DMS153 treated with DMSO at 0.1 percent for 48 hours (cell line): ENCODE measurements around the gene TRABD2B.

ENCODE experiments used
- DNase-seq: peaks from one replicate; lab custom pipeline; 2025; ENCODE audit not compliant: unreplicated experiment; lab: John Stamatoyannopoulos, UW

TRABD2B gene

DNA sequence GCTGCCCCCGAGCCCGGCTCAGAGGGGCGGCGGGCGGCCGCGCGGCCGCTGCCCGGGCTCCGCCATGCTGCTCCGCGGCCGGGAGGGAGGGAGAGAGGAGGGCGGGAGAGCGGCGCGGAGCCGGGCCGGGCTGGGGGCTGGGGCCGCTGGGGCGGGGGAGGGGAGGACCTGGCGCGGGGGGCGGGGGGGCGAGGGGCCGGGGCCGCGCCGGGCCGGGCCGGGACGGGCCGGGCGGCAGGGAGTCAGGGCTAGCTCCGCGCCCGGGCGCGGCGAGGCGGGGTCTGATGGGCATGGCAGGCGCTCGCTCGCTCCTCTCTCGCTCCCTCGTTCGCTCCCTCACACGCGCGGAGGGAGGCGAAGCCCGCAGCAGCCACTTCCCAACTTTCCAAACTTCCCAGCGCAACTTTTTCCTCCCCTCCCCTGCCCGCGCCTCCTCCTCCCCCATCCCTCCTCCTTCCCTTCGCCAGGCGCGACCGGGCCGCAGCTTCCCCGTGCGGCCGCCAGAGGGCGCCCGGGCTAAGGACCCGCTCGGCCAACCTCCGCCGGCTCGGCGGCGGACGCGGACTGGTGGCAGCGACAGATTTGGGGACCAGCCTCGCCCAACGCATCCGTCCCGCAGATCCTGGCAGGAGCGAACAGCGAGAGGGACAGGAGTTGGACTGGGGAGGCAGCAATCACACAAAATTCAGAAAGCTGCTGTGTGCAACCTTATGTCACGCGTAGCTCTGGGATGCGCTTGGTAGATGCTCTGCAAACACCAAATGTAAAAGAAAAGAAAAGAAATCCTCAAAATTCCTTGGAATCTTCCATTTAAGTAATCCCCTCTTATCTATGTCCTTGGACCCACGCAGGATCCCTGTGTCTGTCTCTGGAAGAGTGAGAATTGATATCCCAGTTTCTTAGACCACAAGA is at the start of gene TRABD2B:
Gene TRABD2B (minus strand): TSS at position 97 of the 912 bp plus-strand sequence.
- peak; percentile 79 for DNase-seq

DNA sequence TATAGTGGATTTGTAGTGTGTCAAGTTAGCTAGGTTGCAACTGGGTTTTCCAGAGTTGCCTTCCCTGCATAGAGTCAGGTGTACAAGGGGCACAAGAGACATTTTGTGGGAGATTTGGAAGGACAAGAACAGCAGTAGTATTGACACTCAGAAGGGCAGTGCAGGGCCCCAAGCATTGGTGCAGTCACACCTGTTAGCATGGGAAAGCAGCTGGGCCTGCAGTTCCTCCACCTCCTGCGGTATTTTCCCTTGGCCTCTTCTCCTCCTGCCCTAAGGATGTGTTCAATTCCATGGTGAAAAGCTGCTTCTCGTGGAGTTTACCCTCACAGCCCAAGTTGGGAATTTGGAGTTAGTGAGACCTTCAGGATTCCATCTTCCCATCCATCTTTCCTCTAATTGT is 47.1 kb upstream of the TRABD2B start:
- DNase-seq = no peak

DNA sequence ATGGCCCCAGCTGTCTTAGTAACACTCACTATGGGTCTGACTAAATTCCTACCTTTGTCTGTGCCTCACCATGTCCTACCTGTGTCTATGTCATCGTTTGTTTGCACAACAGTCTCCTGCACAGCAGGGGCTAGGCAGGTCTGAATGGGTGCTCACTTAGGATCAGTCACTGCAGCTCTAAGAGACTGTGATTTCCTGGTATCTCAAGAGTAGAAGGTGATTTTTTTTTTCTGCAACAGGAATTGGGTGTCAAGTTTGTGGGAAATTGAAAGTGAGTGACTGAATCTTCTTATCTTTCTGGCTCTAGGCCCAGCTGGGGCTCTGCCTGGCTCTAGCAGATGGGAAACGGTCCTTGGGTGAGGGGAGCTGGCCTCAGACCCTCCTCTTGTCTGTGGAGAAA is 46.4 kb upstream of the TRABD2B start:
- peak; percentile 96 for DNase-seq

DNA sequence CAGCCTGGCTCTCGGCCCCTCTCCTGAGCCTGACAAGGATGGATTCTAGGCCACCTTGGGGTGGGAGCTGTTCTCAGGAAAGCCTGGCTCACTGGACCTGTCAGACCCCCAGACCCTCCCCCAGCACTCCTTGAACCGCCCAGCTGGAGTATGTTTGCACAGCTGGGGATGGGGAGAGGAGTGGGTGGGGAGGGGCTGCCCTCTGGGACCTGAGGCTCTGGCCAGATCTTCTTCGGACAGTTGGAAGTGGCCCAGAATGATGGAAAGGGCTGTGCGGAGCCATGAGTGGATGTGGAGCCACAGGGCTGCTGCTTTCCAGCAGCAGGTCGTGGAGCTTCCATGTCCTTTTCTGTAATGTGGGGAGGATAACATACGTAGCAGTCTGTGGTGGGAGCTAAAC is 43.0 kb upstream of the TRABD2B start:
- no peak for DNase-seq

DNA sequence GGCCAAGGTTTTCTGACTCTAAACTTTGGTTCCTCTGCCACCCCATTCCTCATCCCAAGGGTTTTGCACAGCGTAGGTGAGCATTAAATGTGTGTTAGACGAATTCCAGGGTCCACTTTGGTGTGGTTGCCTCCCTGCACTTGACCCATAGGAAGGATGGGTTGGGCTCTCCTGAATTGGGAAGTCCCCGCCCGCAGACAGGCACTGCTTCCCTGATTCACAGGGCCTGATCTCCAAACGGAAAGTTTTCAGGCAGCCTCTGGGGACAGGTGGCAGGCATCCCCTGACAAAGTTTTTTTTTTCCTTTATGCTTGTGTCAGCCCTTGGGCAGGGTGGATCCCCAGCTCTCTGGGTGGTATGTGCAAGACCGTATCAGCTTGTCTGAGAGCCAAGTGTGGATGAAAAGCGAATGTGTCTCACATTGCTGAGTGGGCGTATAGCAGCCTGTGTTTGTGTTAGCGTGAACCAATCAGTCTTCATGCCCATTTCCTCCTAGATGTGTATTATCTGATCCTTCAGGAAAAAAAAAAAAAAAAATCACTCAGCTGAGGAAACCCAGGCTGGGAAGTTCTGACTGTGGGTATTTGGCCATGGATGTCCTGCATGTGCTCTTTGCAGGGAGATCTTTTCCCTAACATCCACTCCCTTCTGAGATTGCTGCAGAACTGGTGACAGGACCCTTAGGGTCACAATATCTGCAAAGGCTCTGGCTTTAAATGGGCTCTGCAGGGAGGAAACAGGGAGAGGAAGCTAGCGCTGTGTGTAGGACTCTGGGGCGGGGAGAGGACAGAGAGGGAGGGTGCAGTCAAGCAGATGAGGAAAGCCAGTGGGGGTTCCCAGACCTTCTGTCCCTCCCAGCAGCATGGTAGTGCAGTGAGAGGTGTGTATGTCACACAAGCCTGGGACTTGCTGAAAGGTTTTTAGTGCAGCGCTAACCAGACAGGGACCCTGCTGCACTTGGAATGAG is 42.2 kb upstream of the TRABD2B start:
- DNase-seq = no peak

DNA sequence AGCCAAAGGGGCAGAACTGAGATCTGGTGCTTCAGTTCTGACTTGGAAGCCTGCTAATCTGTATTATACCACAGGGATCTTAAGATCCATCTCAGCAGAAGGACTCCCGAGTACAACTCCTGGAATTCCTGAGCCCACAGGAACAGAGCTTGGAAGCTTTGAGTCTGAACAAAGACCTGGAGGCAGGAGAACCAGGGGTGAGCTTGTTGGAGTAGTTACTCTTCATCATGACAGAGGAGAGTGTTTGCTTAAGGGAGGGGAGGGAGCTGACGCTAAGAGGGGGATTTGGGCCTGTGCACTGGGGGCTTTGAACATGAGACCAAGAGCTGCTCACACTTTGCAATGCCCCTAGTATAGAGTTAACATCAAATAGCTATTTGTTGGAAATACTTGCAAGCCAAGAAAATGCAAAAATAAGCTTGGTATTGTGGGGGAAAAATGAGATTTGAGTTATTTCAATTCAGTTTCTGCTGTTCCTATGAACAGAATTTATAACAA is 41.1 kb upstream of the TRABD2B start:
- DNase-seq = no peak

DNA sequence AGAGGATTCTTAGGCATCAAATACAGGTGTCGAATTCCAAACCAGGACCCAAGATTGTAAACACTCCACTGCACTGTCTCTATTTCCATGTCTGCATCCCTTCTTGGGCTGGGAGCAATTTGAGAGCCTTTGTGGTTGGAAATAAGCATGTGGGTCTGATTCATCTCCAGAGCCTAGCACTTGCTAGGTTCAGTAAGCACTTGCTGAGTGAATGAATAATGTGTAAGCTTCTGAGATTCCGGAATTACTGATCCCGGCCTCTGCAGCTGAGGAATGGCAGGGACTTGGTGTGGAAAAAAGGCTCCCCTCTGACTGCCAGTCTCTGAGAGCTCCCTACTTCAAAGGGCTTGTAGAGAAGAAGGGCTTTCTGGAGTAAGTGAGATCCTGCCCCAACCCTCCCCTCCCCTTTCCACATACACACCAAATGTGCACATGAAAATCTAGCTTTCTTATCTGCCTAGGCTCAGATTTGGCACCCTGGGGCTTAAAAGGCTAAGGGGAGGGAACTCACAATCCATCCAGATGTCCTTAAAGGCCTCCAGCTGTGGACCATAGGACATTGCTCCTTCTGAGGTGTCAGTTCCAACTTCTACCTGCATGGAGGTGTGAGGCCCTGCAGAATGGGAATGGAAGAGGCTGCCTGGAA is 39.6 kb upstream of the TRABD2B start:
- no peak for DNase-seq

DNA sequence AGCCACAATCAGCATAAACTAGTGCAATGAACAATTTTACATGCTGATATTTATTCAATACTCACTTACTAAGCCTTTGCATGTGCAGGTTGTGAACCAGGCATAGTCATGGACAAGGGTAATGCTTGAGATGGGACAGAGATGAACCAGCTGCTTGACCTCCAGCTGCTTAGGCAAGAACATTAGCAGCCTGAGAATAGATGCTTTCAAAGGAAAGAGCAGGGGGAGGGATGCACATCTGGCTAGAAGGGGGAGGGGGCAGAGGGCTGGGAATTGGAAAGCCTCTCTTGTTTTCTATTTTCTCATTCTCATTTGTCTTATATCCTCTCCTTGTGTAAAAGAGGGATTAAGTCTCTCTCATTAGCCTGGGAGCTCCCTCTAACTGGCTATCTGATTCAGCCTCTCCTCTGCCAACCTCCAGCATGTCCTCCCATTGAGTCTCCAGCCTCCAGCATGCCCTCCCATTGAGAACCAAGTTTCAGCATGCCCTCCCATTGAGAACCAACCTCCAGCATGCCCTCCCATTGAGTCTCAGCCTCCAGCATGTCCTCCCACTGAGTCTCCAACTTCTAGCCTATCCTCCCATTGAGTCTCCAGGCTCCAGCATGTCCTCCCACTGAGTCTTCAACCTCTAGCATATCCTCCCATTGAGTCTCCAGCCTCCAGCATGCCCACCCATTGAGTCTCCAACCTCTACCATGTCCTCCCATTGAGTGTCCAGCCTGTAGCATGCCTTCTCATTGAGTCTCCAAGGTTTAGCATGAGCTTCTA is 38.4 kb upstream of the TRABD2B start:
- no peak for DNase-seq

DNA sequence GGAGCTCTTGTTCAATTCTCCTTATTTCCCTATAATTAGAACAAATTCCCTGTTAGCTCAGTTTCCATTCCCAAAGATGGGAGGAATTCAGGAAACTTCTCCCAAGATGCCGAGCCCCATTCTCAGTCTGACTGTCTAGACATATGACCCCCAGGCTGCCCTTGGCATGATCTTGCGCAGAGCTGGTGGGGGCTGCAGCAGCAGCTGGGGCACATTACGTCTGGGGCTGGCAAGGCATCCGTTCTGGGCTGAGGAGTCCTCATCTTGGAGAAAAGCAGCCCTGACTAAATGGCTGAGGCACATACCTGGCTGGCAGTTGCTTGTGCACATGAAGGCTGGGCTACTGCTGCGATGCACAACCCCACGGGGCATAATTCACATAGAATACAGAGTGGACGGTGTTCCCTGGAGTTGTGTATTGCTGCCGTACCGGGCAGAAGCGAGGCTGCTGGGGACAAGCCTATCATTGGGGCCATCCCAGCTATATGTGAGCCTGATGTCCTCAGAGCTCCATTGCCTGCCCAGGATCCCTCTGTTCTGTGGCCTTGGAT is 36.4 kb upstream of the TRABD2B start:
- no peak for DNase-seq

DNA sequence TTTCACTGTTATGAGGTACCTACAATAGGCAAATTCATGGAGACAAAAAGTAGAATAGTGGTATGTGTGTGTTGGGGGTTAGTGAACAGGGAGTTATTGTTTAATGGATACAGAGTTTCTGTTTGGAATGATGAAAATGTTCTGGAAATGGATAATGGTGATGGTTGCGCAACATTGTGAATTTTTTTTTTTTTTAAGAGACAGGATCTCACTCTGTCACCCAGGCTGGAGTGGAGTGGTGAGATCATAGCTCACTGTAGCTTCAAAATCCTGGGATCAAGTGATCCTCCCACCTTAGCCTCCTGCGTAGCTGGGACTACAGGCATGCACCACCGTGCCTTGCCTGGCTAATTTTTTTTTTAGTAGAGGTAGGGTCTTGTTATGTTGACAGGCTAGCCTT is 34.5 kb upstream of the TRABD2B start:
- no peak for DNase-seq

DNA sequence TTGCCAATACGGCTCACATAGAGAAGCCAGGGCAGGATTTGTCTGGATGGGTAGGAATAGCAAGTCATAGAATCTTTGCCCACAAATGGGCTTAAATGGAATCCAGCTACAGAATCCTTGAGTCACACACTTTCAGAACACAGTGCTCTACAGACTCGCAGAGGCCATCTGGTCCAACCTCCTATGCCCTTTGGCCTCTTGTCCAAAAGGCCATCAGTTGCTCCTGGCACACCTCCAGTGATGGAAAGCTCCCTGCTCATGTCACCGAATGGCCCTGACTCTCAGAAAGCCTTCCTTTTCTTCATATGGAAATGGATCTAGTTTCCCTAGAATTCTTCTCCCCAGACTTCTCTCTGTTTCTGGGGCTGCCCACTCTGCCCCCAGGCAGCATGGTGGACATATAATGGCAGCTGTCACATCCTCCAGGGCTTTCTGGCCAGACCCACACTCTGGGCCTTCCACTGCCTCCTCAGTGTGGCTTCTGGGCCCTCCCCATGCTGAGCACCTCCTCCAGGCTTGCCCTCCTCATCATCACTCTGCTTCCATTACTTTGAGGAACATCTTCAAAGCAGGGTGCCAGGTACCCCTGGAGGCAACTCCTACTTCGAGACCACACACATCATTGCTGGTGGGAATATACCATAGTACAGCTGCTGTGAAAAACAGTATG is 33.6 kb upstream of the TRABD2B start:
- no peak for DNase-seq

DNA sequence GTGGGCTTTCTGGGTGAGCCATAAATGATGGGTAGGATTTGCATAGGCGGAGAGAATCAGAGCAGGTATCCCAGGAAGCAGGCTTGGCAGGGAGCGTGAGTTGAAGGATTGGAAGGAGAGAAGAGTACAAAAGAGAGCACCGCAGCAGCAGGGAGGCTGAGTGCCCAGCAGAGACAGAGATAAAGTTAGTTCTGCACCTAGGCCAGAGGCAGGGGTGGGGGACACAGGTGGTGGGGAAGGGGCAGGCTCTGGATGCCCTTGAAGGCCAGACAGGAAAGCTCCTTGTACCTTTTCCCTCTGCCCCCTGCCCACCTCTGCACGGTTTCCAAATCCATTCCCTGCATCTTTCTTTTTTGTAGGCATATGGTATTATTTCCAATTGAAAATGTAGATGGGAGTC is 33.0 kb upstream of the TRABD2B start:
- DNase-seq = no peak

DNA sequence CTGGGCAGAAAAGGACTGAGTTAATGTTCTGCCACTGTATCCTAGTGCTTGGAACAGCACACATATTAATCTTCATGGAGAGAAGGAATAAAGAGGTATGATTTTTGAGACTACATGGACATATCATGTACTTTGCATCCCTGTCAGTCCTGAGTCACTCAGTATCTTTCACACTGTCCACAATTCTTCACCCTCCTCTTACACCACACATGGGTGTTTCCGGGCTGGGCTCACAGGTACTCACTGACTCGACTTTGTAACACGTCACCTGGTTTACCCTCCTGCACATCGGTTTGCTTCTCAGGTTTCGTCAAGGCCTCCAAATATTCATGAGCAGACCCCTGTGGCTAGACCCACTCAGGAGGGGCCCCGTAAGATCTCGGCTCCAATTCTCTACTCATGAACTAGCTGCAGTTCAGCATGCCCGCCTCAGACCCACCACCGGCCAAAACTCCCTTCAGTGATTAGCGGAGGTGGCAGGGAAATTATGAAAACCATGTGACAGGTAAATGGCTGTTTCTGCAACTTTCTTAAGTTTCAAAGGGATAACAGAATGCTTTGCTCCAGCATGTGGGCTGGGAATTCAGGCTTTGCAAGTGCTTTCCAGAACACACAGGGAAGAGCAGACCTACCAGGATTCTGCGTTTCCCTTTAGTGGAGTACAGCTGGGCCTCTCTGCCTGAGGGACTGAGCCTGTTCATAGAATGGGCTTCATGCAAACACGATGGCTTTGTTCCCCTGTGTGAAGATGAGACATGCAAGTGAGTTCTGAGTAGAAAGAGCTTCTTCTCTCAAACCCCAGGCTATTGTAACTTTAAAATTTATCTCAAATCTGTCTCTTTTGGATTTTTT is 31.3 kb upstream of the TRABD2B start:
- no peak for DNase-seq

DNA sequence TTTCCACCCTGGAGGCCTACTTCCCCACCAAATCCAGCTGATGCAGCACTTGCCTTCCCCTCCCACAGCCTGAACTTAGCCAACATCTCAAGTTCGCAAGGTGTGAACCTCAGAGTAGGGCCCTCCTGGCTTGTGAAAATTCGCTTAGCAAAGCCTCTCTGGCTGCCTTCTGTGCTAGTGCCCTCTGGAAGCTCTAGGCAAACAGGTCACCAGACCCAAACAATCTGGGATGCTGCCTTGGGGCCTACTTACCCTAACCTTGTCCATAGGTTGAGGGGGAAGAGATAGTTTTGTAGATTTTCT is 30.3 kb upstream of the TRABD2B start:
- no peak for DNase-seq

DNA sequence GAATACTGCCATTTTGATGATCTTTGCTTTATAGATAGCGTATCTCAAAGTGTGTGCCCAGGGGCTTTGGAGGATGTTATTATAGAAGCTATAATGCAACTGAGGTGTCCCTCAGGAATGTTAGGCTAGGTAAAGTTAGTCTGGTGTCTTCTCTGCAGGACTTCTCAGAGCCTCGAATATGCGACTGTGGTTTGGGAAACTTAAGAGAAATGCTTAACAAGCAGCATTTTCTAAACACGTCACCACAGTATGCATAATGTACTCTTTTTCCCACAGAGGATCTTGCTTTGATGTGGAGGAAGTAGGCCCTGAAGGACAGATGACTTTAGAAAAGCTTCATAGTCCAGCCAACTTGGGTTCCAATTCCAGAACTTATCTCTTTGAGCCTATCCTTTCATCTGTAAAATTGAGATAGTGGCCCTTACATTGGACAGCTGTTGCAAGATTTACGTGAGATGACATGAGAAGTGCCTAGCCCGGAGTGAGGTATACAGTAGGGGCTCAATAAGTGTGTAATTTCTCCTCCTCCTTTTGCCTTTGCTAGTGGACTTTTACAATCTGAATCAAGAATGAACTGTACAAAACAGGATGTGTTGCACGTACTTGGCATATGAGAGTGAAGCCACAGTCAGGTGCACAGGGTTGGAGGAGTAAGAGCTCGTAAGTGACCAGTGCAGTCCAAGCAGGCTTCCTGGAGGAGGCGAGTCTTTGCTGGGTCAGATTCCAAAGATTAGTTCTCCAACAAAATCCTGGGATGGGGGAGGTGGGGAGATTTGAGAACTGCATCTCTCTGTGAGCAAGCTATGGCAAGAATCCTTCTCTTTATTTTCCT is 29.7 kb upstream of the TRABD2B start:
- DNase-seq = no peak

DNA sequence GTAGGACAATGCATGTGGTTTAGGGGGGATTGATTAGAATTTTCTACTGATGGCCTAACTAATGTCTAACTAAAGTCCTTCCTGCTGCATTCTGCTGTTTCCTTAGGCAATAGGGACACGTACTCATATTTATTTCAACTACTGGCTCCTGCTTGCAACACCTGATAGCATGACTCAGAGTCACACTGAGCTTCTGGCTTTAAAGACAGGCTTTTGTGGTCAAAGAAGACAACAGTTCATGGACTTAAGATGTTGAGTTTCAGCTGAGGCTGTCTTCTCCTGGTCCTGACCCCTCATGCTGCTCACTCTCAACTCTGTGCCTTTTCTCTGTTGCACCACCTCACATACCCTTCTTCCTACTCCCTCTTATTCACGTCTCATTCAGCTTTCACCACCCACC is 29.1 kb upstream of the TRABD2B start:
- DNase-seq = no peak

DNA sequence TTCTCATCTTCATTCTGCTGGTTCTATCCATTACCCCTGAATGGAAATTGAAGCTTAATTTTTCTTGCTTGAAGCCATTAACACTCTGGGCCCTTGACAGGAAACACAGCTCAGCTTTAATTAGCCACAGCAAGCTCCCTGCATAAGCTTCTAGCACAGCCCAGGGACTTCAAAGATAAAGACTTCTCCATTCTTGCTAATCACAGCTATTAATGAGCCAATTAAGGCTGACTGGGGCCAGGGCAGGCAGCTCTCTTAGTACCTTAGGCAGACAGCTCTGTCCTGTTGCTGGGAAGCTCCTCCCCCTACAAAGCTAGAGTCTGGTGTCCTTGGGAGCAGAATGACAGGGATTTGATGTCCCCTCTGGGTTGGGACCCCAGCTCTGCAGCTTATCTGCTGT is 27.9 kb upstream of the TRABD2B start:
- no peak for DNase-seq

DNA sequence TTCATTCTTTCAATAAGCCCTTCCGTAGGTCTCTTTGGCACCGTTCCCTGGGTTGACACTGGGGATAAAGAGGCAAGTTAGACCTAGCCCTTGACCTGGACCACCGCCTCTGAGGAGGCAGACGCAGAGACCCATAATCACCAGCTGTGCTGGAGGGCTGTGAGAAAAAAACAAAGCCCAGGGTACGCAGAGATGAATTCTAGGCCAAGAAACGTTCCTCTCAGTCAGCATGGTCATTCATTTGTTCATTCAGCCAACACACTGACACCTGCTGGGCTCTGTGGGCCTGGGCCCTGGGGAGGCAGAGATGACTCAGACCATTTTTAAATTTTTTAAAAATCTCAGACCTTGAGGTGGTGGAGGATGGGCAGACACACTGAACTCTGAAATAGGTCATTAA is 26.3 kb upstream of the TRABD2B start:
- no peak for DNase-seq
